Esophagus muscularis mucosa (tissue), 4 donors: ENCODE measurements around the gene DYNC1I1.

Experiments
- CTCF ChIP-seq, 3 experiments: fragments of 200-600 bp in 2 of 3; fragments of 450-650 bp in 1 of 3; sonication (generic) in 2 of 3; IDR thresholded peaks; one replicate each; pipeline ENCODE4 v1.5.1; 2017 to 2019; ENCODE audit warnings: antibody characterized with exemption in 3 of 3, mild to moderate bottlenecking in 2 of 3, moderate library complexity in 1 of 3
- EP300 ChIP-seq: sonication (generic); formaldehyde crosslinking; IDR thresholded peaks from one replicate; pipeline ENCODE4 v1.6.1; 2017; ENCODE audit warnings: antibody characterized with exemption
- POLR2A ChIP-seq: fragments of 450-650 bp; IDR thresholded peaks from one replicate; pipeline ENCODE4 v1.6.1; 2017; ENCODE audit warnings: antibody characterized with exemption, moderate library complexity, mild to moderate bottlenecking, low read depth
- POLR2AphosphoS5 ChIP-seq, 2 donors: sonication (generic); formaldehyde crosslinking; IDR thresholded peaks; one replicate each; pipeline ENCODE4 v1.6.1; 2017; ENCODE audit warnings: antibody characterized with exemption in 2 of 2

GRCh38 chr7:95874541-95875265 lies 102.3 kb downstream of the DYNC1I1 start:
- TF ChIP-seq POLR2A (no peak), CTCF (IDR thresholded peaks at IDR 0.05) (no peak), EP300 (no peak), POLR2AphosphoS5 (IDR thresholded peaks at IDR 0.05) (no peak)
